Nephron (organoid): ENCODE results near the gene SMAD6.

Experiments used
- H3K27ac Mint-ChIP-seq, 3 experiments: 2 replicates each; pipeline ENCODE4 v1.8.0; 2020; ENCODE audit warnings: mixed read lengths in 3 of 3, mild to moderate bottlenecking in 2 of 3, moderate library complexity in 1 of 3
- H3K27me3 Mint-ChIP-seq: 2 replicates; pipeline ENCODE4 v1.8.0; 2021; ENCODE audit warnings: low read depth, mild to moderate bottlenecking, moderate library complexity, mixed read lengths
- H3K36me3 Mint-ChIP-seq: 2 replicates; pipeline ENCODE4 v1.8.0; 2020; ENCODE audit warnings: low read depth, mixed read lengths
- H3K4me1 Mint-ChIP-seq: 2 replicates; pipeline ENCODE4 v1.8.0; 2020; ENCODE audit warnings: mixed read lengths
- H3K4me3 Mint-ChIP-seq, 3 experiments: 2 replicates each; pipeline ENCODE4 v1.8.0; 2020; ENCODE audit warnings: mild to moderate bottlenecking in 3 of 3, mixed read lengths in 3 of 3, moderate library complexity in 2 of 3
- H3K9me3 Mint-ChIP-seq: 2 replicates; pipeline ENCODE4 v1.8.0; 2020; ENCODE audit warnings: mixed read lengths
- TF ChIP-seq, protein P1 (sequence below), 3 experiments: fragments of 200-600 bp; sonication (generic); IDR thresholded peaks; one replicate each; pipeline ENCODE4 v1.5.0; 2021; ENCODE audit warnings: antibody characterized with exemption in 3 of 3; ENCODE audit not compliant: unreplicated experiment in 3 of 3

The SMAD6 gene

GRCh38 chr15:66692808-66693596 lies 9.0 kb upstream of the SMAD6 start:
- peaks cover 3% of the 10 kb centered on the region for H3K27me3 Mint-ChIP-seq
- H3K4me1 Mint-ChIP-seq: no peaks in the 10 kb centered on the region
- H3K27ac Mint-ChIP-seq: peak overlapping the region in 2 of 3 experiments; percentile 17 to 47
- no peak overlapping the region for H3K4me3 Mint-ChIP-seq
- TF ChIP-seq, protein P1, sequence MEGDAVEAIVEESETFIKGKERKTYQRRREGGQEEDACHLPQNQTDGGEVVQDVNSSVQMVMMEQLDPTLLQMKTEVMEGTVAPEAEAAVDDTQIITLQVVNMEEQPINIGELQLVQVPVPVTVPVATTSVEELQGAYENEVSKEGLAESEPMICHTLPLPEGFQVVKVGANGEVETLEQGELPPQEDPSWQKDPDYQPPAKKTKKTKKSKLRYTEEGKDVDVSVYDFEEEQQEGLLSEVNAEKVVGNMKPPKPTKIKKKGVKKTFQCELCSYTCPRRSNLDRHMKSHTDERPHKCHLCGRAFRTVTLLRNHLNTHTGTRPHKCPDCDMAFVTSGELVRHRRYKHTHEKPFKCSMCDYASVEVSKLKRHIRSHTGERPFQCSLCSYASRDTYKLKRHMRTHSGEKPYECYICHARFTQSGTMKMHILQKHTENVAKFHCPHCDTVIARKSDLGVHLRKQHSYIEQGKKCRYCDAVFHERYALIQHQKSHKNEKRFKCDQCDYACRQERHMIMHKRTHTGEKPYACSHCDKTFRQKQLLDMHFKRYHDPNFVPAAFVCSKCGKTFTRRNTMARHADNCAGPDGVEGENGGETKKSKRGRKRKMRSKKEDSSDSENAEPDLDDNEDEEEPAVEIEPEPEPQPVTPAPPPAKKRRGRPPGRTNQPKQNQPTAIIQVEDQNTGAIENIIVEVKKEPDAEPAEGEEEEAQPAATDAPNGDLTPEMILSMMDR (IDR thresholded peaks at IDR 0.05; ENCODE audit: unreplicated experiment in 3 of 3): no peak
- no peaks in the 10 kb centered on the region for H3K36me3 Mint-ChIP-seq
- no peaks in the 10 kb centered on the region for H3K9me3 Mint-ChIP-seq

DNA sequence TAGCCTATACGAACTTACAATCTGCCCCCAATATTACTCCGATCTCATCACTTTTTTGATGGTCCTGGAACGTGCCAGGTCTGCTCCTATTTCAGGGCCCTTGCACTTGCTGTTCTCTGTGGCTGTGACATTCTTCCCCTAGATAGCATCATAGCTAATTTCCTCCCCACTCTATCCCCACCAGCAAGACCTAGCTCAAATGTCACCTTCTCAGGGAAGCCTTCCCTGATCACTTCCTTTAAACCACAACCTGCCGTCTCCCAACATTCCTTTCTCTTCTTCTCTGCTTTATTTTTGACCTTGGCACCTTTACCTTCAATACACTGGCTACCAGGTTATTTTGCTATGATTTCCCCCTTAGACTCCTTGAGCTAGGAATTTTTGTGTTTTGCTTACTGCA lies 5.3 kb upstream of the SMAD6 start:
- no peaks in the 10 kb centered on the region for H3K9me3 Mint-ChIP-seq
- no peaks in the 10 kb centered on the region for H3K4me1 Mint-ChIP-seq
- no peak overlapping the region for H3K4me3 Mint-ChIP-seq
- no peaks in the 10 kb centered on the region for H3K36me3 Mint-ChIP-seq
- TF ChIP-seq, protein P1 (IDR thresholded peaks at IDR 0.05; ENCODE audit: unreplicated experiment in 3 of 3): no peak
- H3K27ac Mint-ChIP-seq: no peak overlapping the region
- H3K27me3 Mint-ChIP-seq: no peaks in the 10 kb centered on the region

DNA sequence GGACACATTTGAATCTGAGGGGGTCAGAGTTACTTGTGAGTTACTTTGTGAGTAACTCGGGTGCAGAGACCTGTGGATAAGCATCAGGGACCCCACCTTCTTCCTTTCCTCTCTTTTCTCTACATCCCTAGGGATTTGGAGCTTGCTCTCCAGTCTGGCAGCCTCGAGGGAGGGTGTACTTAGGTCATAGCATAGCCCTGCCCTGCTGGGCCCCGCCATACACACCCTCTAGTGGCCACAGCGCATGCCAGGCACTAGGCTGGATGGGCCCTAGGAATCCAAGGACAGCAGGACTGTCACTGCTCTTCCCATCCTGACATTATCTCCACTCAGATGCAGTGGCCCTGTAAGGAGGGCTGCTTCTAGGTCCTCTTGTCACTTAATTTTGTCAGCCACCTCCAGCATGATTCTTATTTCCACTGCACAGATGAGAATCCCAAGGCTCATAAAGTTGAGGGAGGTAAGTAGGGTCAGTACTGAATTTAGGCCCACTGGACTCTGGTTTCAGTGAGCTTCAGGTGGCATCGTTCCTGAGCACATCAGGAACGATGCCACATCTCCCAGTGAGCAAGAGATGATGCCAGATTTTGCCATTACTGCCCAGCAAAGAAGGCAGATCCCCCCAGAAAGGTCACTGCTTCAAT lies 3.6 kb upstream of the SMAD6 start:
- Mint-ChIP-seq H3K9me3 (no peaks in the 10 kb centered on the region), H3K36me3 (peaks cover 4% of the 10 kb centered on the region), H3K4me1 (no peaks in the 10 kb centered on the region), H3K4me3 (peak overlapping the region in 1 of 3 experiments; percentile 46), H3K27me3 (no peaks in the 10 kb centered on the region), H3K27ac (peak overlapping the region in 2 of 3 experiments; percentile 4 to 24)
- TF ChIP-seq, protein P1 (IDR thresholded peaks at IDR 0.05; ENCODE audit: unreplicated experiment in 3 of 3): peak; percentile 68 to 75 (median 69)

DNA sequence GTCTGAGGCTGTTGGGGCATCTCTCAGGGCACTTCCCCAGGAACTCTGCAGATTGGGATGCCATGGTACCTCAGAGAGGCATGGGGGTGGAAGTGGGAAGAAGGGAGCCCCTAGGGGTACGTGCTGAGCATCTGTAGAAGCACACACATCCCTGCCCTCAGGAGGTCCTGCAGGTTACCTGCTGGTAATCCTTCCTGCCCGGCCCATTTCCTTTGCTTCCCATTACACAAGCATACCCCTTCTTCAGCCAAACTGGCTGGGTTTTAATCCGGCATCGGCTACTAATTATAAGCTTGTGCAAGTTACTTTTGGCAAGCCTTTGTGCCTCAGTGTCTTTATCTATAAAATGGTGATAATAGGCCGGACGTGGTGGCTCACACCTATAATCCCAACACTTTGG lies 3.1 kb upstream of the SMAD6 start:
- Mint-ChIP-seq H3K27me3 (no peaks in the 10 kb centered on the region), H3K4me1 (no peaks in the 10 kb centered on the region), H3K36me3 (peaks cover 4% of the 10 kb centered on the region), H3K4me3 (peak overlapping the region in 1 of 3 experiments; percentile 48), H3K27ac (peak overlapping the region in 2 of 3 experiments; percentile 4 to 24), H3K9me3 (no peaks in the 10 kb centered on the region)
- TF ChIP-seq, protein P1 (IDR thresholded peaks at IDR 0.05; ENCODE audit: unreplicated experiment in 3 of 3): no peak

DNA sequence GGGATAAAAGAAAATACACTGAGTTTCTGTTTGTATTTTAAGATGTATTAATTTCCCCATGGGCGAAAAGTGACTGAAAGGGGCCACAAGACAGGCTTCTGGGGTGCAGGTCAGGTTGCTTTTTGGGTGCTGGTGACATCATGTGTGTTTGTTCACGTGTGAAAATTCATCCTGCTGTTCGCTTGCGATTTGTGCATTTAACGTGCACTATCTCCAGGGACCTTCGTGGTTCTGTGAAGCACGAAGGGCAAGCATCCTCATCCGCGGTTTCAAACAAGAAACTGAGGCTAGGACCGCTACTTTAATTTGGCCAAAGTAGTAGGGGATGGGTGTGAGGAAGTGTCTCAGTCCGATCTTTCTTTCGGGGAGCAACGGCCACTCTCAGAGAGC lies 1.6 kb upstream of the SMAD6 start:
- Mint-ChIP-seq H3K4me3 (peak overlapping the region; percentile 81 to 85 (median 83)), H3K9me3 (no peaks in the 10 kb centered on the region), H3K36me3 (peaks cover 17% of the 10 kb centered on the region), H3K4me1 (peaks cover 13% of the 10 kb centered on the region), H3K27ac (peak overlapping the region; percentile 45 to 73 (median 69)), H3K27me3 (no peaks in the 10 kb centered on the region)
- TF ChIP-seq, protein P1 (IDR thresholded peaks at IDR 0.05; ENCODE audit: unreplicated experiment in 3 of 3): no peak
